SU-DHL-6 (cell line): ENCODE measurements around the gene RIPPLY3.

Experiments
- CTCF ChIP-seq: fragments of 200-600 bp; sonication (generic); IDR thresholded peaks from one replicate; pipeline ENCODE4 v1.5.1; 2017; ENCODE audit warnings: antibody characterized with exemption, mild to moderate bottlenecking, low read length, moderate library complexity; ENCODE audit not compliant: insufficient read depth, poor library complexity, severe bottlenecking
- EZH2phosphoT487 ChIP-seq: fragments of 200-600 bp; sonication (generic), shearing (Covaris generic); conservative IDR thresholded peaks from 2 replicates; pipeline ENCODE4 v1.6.1; 2018; ENCODE audit warnings: mild to moderate bottlenecking, antibody characterized with exemption, low read length, moderate library complexity, mixed read lengths

- TF ChIP-seq EZH2phosphoT487 (no peak), CTCF (no peak)
Measured at GRCh38 chr21:37061926-37062592, 55.6 kb downstream of the RIPPLY3 start.
